GM23338 (cell line): ENCODE measurements around the gene BACH1. TPM values are rescaled to one million over a fixed set of nuclear protein-coding genes. Genes with fewer than 3 reads are reported as not detected.

ENCODE experiments used
- ATAC-seq: fragments of 200-7000 bp; cut with Tn5 transposase; 3 replicates; pipeline ENCODE4 v1.9.1; 2020
- DNase-seq: peaks from one replicate; pipeline ENCODE4 v3.0.0-alpha.2; 2015; ENCODE audit warnings: low spot score
- H2AFZ ChIP-seq: fragments of 200-600 bp; sonication (generic); 2 replicates; pipeline ENCODE4 v1.8.0; 2016; ENCODE audit warnings: antibody characterized with exemption, mild to moderate bottlenecking, moderate library complexity
- H3F3A ChIP-seq: fragments of 200-600 bp; sonication (generic); replicated peaks from 2 replicates; pipeline ENCODE4 v1.8.0; 2017; ENCODE audit warnings: antibody characterized with exemption, mixed run types, low read depth
- H3K27ac ChIP-seq: fragments of 200-600 bp; sonication (generic); 2 replicates; pipeline ENCODE4 v1.6.1; 2016; ENCODE audit warnings: low read depth
- H3K27me3 ChIP-seq: fragments of 200-600 bp; sonication (generic); 2 replicates; pipeline ENCODE4 v1.8.0; 2016; ENCODE audit warnings: mild to moderate bottlenecking, mixed run types, moderate library complexity; ENCODE audit not compliant: insufficient read depth
- H3K36me3 ChIP-seq: fragments of 200-600 bp; sonication (generic); 2 replicates; pipeline ENCODE4 v1.8.0; 2016; ENCODE audit warnings: mild to moderate bottlenecking; ENCODE audit not compliant: insufficient read depth
- H3K4me1 ChIP-seq: fragments of 200-600 bp; sonication (generic); 2 replicates; pipeline ENCODE4 v1.8.0; 2016; ENCODE audit warnings: mild to moderate bottlenecking, moderate library complexity; ENCODE audit not compliant: insufficient read depth
- H3K4me2 ChIP-seq: fragments of 200-600 bp; sonication (generic); 2 replicates; pipeline ENCODE4 v1.7.1; 2017; ENCODE audit warnings: mixed run types
- H3K4me3 ChIP-seq: fragments of 200-600 bp; sonication (generic); 2 replicates; pipeline ENCODE4 v1.6.1; 2016; ENCODE audit warnings: mixed run types
- H3K79me2 ChIP-seq: fragments of 200-600 bp; sonication (generic); replicated peaks from 2 replicates; pipeline ENCODE4 v1.8.0; 2017; ENCODE audit warnings: mild to moderate bottlenecking; ENCODE audit not compliant: insufficient read depth
- H3K9me2 ChIP-seq: fragments of 200-600 bp; sonication (generic); 2 replicates; pipeline ENCODE4 v1.8.0; 2017; ENCODE audit not compliant: insufficient read depth
- H4K20me1 ChIP-seq: fragments of 200-600 bp; sonication (generic); replicated peaks from 2 replicates; pipeline ENCODE4 v1.8.0; 2017; ENCODE audit warnings: mild to moderate bottlenecking; ENCODE audit not compliant: insufficient read depth
- H3K27ac Mint-ChIP-seq: 2 replicates; pipeline ENCODE4 v1.8.0; 2020; ENCODE audit warnings: inconsistent platforms, mild to moderate bottlenecking, moderate library complexity, mixed read lengths
- H3K27me3 Mint-ChIP-seq: 3 replicates; pipeline ENCODE4 v1.8.0; 2022; ENCODE audit warnings: low read depth, mild to moderate bottlenecking, moderate library complexity, mixed read lengths, inconsistent platforms; ENCODE audit not compliant: insufficient read depth, poor library complexity
- H3K36me3 Mint-ChIP-seq: 3 replicates; pipeline ENCODE4 v1.8.0; 2021; ENCODE audit warnings: low read depth, mild to moderate bottlenecking, inconsistent platforms, moderate library complexity, mixed read lengths
- H3K4me1 Mint-ChIP-seq: 3 replicates; pipeline ENCODE4 v1.8.0; 2020; ENCODE audit warnings: mild to moderate bottlenecking, inconsistent platforms, mixed read lengths
- H3K4me3 Mint-ChIP-seq: 3 replicates; pipeline ENCODE4 v1.8.0; 2021; ENCODE audit warnings: moderate library complexity, mild to moderate bottlenecking, inconsistent platforms, mixed read lengths
- H3K9me3 Mint-ChIP-seq: 3 replicates; pipeline ENCODE4 v1.8.0; 2020; ENCODE audit warnings: moderate library complexity, mild to moderate bottlenecking, inconsistent platforms, mixed read lengths
- CREB1 ChIP-seq: fragments of 250-450 bp; sonication (Bioruptor Pico); IDR thresholded peaks from 2 replicates; pipeline ENCODE4 v1.5.0; 2020; ENCODE audit warnings: low read depth, mild to moderate bottlenecking, moderate library complexity
- EZH2 ChIP-seq: fragments of 200-600 bp; sonication (generic); IDR thresholded peaks from one replicate; pipeline ENCODE4 v1.8.0; 2017; ENCODE audit warnings: antibody characterized with exemption, mild to moderate bottlenecking, low read depth; ENCODE audit not compliant: unreplicated experiment
- EZH2phosphoT487 ChIP-seq: fragments of 200-600 bp; sonication (generic); IDR thresholded peaks from one replicate; pipeline ENCODE4 v1.8.1; 2018; ENCODE audit warnings: antibody characterized with exemption; ENCODE audit not compliant: unreplicated experiment
- JUNB ChIP-seq: IDR thresholded peaks from one replicate; pipeline ENCODE4 v1.6.1; 2016; ENCODE audit warnings: antibody characterized with exemption; ENCODE audit not compliant: unreplicated experiment
- NANOG ChIP-seq: IDR thresholded peaks from 2 replicates; pipeline ENCODE4 v1.6.1; 2016; ENCODE audit warnings: antibody characterized with exemption, borderline replicate concordance
- POLR2AphosphoS5 ChIP-seq: IDR thresholded peaks from 2 replicates; pipeline ENCODE4 v1.6.1; 2016; ENCODE audit warnings: antibody characterized with exemption, low read depth
- STAT1 ChIP-seq: IDR thresholded peaks from one replicate; pipeline ENCODE4 v1.6.1; 2016; ENCODE audit warnings: antibody characterized with exemption; ENCODE audit not compliant: unreplicated experiment
- ZNF114 ChIP-seq: fragments of 250-450 bp; sonication (Bioruptor Pico); IDR thresholded peaks from 2 replicates; pipeline ENCODE4 v1.5.0; 2020; ENCODE audit warnings: mild to moderate bottlenecking, moderate library complexity
- ZNF331 ChIP-seq: fragments of 250-450 bp; sonication (Bioruptor Pico); IDR thresholded peaks from 2 replicates; pipeline ENCODE4 v1.5.0; 2020; ENCODE audit warnings: low read depth, mild to moderate bottlenecking, moderate library complexity
- polyA plus RNA-seq: library from polyadenylated mRNA; unstranded; fragments of >200 nt; fragmentation: Nextera tagmentation; extraction: Ambion mirVana; gene quantifications from 2 replicates; pipeline ENCODE4 v1.2.1, GENCODE V29; 2016
- total RNA-seq: library from RNA; depleted of rRNA; stranded (reverse); fragments of >200 nt; shearing (Covaris generic); gene quantifications from 2 replicates; pipeline ENCODE4 v1.2.3, GENCODE V29; 2014
- TF ChIP-seq, protein P1 (sequence below): IDR thresholded peaks from 2 replicates; pipeline ENCODE4 v1.6.1; 2016; ENCODE audit warnings: antibody characterized with exemption
- TF ChIP-seq, protein P2 (sequence below): fragments of 250-450 bp; sonication (Bioruptor Pico); IDR thresholded peaks from 2 replicates; pipeline ENCODE4 v1.5.0; 2020; ENCODE audit warnings: mild to moderate bottlenecking, moderate library complexity
- TF ChIP-seq, protein P3 (sequence below), 2 experiments: fragments of 200-600 bp in 1 of 2; sonication (generic) in 1 of 2; conservative IDR thresholded peaks; 2 replicates each; pipeline versions ENCODE4 v1.5.1 to v1.6.1; 2016 to 2017; ENCODE audit warnings: antibody characterized with exemption in 2 of 2, low read depth in 2 of 2, mild to moderate bottlenecking in 2 of 2, moderate library complexity in 1 of 2
- TF ChIP-seq, protein P4 (sequence below): IDR thresholded peaks from one replicate; pipeline ENCODE4 v1.6.1; 2018; ENCODE audit warnings: antibody characterized with exemption; ENCODE audit not compliant: unreplicated experiment

BACH1 gene
- total and polyA plus RNA-seq, 2 experiments from 2014 or later: 18.9 to 41.2 TPM

DNA sequence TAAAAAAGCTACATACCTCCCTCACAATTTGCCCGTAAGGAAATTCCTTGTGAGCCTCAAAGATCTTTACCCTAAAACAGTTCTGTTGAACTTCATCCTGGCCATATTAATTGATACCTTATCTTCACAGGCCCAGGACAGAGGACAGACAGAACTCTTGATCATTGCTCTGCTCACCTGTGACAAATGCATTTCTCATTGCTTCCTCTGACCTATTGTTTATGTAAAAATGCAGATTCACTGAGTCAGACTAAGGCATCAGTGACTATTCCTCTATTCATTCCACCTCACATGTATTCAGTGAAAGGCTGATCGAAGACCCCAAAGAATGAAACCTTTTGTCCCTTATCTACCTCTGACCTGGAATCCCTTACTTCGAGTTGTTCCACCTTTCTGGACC, 61.0 kb downstream of the BACH1 start:
- no peak overlapping the region for H3K27ac ChIP-seq
- no peak overlapping the region for H3K4me3 Mint-ChIP-seq
- no peaks in the 10 kb centered on the region for H3K27me3 ChIP-seq
- H3K4me2 ChIP-seq: no peak overlapping the region
- no peaks in the 10 kb centered on the region for H3F3A ChIP-seq
- no peaks in the 10 kb centered on the region for H3K79me2 ChIP-seq
- H3K36me3 ChIP-seq: no peaks in the 10 kb centered on the region; the same call in 1 of the 2 replicates
- H3K27ac Mint-ChIP-seq: no peak overlapping the region
- no peaks in the 10 kb centered on the region for H3K4me1 ChIP-seq
- no peaks in the 10 kb centered on the region for H4K20me1 ChIP-seq
- H3K4me3 ChIP-seq: no peak overlapping the region
- TF ChIP-seq NANOG (no peak), ZNF114 (no peak), ZNF331 (no peak), EZH2phosphoT487 (no peak), POLR2AphosphoS5 (no peak), CREB1 (no peak), STAT1 (no peak), JUNB (no peak), EZH2 (no peak)
- TF ChIP-seq, protein P1, sequence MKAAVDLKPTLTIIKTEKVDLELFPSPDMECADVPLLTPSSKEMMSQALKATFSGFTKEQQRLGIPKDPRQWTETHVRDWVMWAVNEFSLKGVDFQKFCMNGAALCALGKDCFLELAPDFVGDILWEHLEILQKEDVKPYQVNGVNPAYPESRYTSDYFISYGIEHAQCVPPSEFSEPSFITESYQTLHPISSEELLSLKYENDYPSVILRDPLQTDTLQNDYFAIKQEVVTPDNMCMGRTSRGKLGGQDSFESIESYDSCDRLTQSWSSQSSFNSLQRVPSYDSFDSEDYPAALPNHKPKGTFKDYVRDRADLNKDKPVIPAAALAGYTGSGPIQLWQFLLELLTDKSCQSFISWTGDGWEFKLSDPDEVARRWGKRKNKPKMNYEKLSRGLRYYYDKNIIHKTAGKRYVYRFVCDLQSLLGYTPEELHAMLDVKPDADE: no peak
- TF ChIP-seq, protein P2, sequence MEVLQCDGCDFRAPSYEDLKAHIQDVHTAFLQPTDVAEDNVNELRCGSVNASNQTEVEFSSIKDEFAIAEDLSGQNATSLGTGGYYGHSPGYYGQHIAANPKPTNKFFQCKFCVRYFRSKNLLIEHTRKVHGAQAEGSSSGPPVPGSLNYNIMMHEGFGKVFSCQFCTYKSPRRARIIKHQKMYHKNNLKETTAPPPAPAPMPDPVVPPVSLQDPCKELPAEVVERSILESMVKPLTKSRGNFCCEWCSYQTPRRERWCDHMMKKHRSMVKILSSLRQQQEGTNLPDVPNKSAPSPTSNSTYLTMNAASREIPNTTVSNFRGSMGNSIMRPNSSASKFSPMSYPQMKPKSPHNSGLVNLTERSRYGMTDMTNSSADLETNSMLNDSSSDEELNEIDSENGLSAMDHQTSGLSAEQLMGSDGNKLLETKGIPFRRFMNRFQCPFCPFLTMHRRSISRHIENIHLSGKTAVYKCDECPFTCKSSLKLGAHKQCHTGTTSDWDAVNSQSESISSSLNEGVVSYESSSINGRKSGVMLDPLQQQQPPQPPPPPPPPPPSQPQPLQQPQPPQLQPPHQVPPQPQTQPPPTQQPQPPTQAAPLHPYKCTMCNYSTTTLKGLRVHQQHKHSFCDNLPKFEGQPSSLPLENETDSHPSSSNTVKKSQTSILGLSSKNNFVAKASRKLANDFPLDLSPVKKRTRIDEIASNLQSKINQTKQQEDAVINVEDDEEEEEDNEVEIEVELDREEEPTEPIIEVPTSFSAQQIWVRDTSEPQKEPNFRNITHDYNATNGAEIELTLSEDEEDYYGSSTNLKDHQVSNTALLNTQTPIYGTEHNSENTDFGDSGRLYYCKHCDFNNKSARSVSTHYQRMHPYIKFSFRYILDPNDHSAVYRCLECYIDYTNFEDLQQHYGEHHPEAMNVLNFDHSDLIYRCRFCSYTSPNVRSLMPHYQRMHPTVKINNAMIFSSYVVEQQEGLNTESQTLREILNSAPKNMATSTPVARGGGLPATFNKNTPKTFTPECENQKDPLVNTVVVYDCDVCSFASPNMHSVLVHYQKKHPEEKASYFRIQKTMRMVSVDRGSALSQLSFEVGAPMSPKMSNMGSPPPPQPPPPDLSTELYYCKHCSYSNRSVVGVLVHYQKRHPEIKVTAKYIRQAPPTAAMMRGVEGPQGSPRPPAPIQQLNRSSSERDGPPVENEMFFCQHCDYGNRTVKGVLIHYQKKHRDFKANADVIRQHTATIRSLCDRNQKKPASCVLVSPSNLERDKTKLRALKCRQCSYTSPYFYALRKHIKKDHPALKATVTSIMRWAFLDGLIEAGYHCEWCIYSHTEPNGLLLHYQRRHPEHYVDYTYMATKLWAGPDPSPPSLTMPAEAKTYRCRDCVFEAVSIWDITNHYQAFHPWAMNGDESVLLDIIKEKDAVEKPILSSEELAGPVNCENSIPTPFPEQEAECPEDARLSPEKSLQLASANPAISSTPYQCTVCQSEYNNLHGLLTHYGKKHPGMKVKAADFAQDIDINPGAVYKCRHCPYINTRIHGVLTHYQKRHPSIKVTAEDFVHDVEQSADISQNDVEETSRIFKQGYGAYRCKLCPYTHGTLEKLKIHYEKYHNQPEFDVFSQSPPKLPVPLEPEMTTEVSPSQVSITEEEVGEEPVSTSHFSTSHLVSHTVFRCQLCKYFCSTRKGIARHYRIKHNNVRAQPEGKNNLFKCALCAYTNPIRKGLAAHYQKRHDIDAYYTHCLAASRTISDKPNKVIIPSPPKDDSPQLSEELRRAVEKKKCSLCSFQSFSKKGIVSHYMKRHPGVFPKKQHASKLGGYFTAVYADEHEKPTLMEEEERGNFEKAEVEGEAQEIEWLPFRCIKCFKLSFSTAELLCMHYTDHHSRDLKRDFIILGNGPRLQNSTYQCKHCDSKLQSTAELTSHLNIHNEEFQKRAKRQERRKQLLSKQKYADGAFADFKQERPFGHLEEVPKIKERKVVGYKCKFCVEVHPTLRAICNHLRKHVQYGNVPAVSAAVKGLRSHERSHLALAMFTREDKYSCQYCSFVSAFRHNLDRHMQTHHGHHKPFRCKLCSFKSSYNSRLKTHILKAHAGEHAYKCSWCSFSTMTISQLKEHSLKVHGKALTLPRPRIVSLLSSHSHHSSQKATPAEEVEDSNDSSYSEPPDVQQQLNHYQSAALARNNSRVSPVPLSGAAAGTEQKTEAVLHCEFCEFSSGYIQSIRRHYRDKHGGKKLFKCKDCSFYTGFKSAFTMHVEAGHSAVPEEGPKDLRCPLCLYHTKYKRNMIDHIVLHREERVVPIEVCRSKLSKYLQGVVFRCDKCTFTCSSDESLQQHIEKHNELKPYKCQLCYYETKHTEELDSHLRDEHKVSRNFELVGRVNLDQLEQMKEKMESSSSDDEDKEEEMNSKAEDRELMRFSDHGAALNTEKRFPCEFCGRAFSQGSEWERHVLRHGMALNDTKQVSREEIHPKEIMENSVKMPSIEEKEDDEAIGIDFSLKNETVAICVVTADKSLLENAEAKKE (CRISPR knock-in tag): no peak
- TF ChIP-seq, protein P3, sequence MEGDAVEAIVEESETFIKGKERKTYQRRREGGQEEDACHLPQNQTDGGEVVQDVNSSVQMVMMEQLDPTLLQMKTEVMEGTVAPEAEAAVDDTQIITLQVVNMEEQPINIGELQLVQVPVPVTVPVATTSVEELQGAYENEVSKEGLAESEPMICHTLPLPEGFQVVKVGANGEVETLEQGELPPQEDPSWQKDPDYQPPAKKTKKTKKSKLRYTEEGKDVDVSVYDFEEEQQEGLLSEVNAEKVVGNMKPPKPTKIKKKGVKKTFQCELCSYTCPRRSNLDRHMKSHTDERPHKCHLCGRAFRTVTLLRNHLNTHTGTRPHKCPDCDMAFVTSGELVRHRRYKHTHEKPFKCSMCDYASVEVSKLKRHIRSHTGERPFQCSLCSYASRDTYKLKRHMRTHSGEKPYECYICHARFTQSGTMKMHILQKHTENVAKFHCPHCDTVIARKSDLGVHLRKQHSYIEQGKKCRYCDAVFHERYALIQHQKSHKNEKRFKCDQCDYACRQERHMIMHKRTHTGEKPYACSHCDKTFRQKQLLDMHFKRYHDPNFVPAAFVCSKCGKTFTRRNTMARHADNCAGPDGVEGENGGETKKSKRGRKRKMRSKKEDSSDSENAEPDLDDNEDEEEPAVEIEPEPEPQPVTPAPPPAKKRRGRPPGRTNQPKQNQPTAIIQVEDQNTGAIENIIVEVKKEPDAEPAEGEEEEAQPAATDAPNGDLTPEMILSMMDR (conservative IDR thresholded peaks at IDR 0.05; ENCODE audit: low read depth in 2 of 2): no peak
- TF ChIP-seq, protein P4, sequence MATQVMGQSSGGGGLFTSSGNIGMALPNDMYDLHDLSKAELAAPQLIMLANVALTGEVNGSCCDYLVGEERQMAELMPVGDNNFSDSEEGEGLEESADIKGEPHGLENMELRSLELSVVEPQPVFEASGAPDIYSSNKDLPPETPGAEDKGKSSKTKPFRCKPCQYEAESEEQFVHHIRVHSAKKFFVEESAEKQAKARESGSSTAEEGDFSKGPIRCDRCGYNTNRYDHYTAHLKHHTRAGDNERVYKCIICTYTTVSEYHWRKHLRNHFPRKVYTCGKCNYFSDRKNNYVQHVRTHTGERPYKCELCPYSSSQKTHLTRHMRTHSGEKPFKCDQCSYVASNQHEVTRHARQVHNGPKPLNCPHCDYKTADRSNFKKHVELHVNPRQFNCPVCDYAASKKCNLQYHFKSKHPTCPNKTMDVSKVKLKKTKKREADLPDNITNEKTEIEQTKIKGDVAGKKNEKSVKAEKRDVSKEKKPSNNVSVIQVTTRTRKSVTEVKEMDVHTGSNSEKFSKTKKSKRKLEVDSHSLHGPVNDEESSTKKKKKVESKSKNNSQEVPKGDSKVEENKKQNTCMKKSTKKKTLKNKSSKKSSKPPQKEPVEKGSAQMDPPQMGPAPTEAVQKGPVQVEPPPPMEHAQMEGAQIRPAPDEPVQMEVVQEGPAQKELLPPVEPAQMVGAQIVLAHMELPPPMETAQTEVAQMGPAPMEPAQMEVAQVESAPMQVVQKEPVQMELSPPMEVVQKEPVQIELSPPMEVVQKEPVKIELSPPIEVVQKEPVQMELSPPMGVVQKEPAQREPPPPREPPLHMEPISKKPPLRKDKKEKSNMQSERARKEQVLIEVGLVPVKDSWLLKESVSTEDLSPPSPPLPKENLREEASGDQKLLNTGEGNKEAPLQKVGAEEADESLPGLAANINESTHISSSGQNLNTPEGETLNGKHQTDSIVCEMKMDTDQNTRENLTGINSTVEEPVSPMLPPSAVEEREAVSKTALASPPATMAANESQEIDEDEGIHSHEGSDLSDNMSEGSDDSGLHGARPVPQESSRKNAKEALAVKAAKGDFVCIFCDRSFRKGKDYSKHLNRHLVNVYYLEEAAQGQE: no peak
- H2AFZ ChIP-seq: no peak overlapping the region
- peaks cover 5% of the 10 kb centered on the region for H3K27me3 Mint-ChIP-seq
- peaks cover 9% of the 10 kb centered on the region for H3K9me3 Mint-ChIP-seq
- no peaks in the 10 kb centered on the region for H3K9me2 ChIP-seq
- H3K36me3 Mint-ChIP-seq: peaks cover 15% of the 10 kb centered on the region
- ATAC-seq: no peak
- DNase-seq: no peak
- no peaks in the 10 kb centered on the region for H3K4me1 Mint-ChIP-seq
